Liver (tissue), 9 donors: ENCODE measurements around the gene MYO1B. TPM values are rescaled to one million over a fixed set of nuclear protein-coding genes. Genes with fewer than 3 reads are reported as not detected.

ENCODE experiments used
- DNase-seq: peaks from one replicate; pipeline ENCODE4 v3.0.0-alpha.2; 2017; ENCODE audit warnings: low spot score
- H3K27ac ChIP-seq, 2 donors: one replicate each; pipeline ENCODE4 v1.7.0; 2013; ENCODE audit warnings: inconsistent platforms in 2 of 2, low read length in 2 of 2, control low read depth in 1 of 2, low read depth in 1 of 2, mild to moderate bottlenecking in 1 of 2
- H3K27me3 ChIP-seq, 4 donors: one replicate each; pipeline versions ENCODE4 v1.6.1 to v1.7.0; 2013; ENCODE audit warnings: low read length in 3 of 4, inconsistent platforms in 1 of 4, mild to moderate bottlenecking in 1 of 4, moderate library complexity in 1 of 4; ENCODE audit not compliant: control insufficient read depth in 4 of 4, insufficient read depth in 4 of 4
- H3K36me3 ChIP-seq, 4 donors: one replicate each; pipeline versions ENCODE4 v1.6.1 to v1.7.0; 2013; ENCODE audit warnings: low read length in 3 of 4, mild to moderate bottlenecking in 3 of 4, low read depth in 1 of 4, moderate library complexity in 1 of 4; ENCODE audit not compliant: control insufficient read depth in 4 of 4, insufficient read depth in 3 of 4
- H3K4me1 ChIP-seq, 4 donors: one replicate each; pipeline versions ENCODE4 v1.6.1 to v1.7.0; 2013; ENCODE audit warnings: low read length in 3 of 4, mild to moderate bottlenecking in 3 of 4, moderate library complexity in 1 of 4; ENCODE audit not compliant: control insufficient read depth in 4 of 4, insufficient read depth in 4 of 4
- H3K4me3 ChIP-seq, 3 donors: one replicate each; pipeline versions ENCODE4 v1.6.1 to v1.7.0; 2013; ENCODE audit warnings: low read length in 3 of 3, control low read depth in 1 of 3, low read depth in 1 of 3, mild to moderate bottlenecking in 1 of 3
- H3K9ac ChIP-seq, 2 donors: one replicate each; pipeline ENCODE4 v1.7.0; 2013; ENCODE audit warnings: low read length in 2 of 2, mild to moderate bottlenecking in 2 of 2, moderate library complexity in 2 of 2, control low read depth in 1 of 2, low read depth in 1 of 2
- H3K9me3 ChIP-seq, 4 donors: one replicate each; pipeline versions ENCODE4 v1.6.1 to v1.7.0; 2013; ENCODE audit warnings: low read length in 3 of 4; ENCODE audit not compliant: control insufficient read depth in 4 of 4
- EGR1 ChIP-seq, 2 donors: IDR thresholded peaks; 2 replicates each; pipeline ENCODE4 v1.6.1; 2016 to 2018; ENCODE audit warnings: antibody characterized with exemption in 2 of 2, low read depth in 2 of 2
- FOXA1 ChIP-seq: IDR thresholded peaks from 2 replicates; pipeline ENCODE4 v1.6.1; 2016; ENCODE audit warnings: antibody characterized with exemption
- FOXA2 ChIP-seq: IDR thresholded peaks from 2 replicates; pipeline ENCODE4 v1.6.1; 2016; ENCODE audit warnings: antibody characterized with exemption
- GABPA ChIP-seq, 2 donors: IDR thresholded peaks in 1 of 2; conservative IDR thresholded peaks in 1 of 2; 2 replicates each; pipeline ENCODE4 v1.6.1; 2016; ENCODE audit warnings: antibody characterized with exemption in 2 of 2, mild to moderate bottlenecking in 1 of 2, moderate library complexity in 1 of 2
- HNF4A ChIP-seq, 2 donors: conservative IDR thresholded peaks; 2 replicates each; pipeline ENCODE4 v1.6.1; 2016; ENCODE audit warnings: antibody characterized with exemption in 2 of 2, mild to moderate bottlenecking in 2 of 2
- HNF4G ChIP-seq: IDR thresholded peaks from 2 replicates; pipeline ENCODE4 v1.6.1; 2016; ENCODE audit warnings: antibody characterized with exemption
- JUND ChIP-seq, 2 donors: IDR thresholded peaks; 2 replicates each; pipeline ENCODE4 v1.6.1; 2016; ENCODE audit warnings: antibody characterized with exemption in 2 of 2
- NR2F2 ChIP-seq: IDR thresholded peaks from 2 replicates; pipeline ENCODE4 v1.6.1; 2016; ENCODE audit warnings: antibody characterized with exemption
- RAD21 ChIP-seq, 2 donors: IDR thresholded peaks; 2 replicates each; pipeline ENCODE4 v1.6.1; 2016; ENCODE audit warnings: antibody characterized with exemption in 2 of 2, mild to moderate bottlenecking in 2 of 2
- RXRA ChIP-seq, 2 donors: IDR thresholded peaks; 2 replicates each; pipeline ENCODE4 v1.6.1; 2017 to 2018; ENCODE audit warnings: antibody characterized with exemption in 2 of 2, mild to moderate bottlenecking in 1 of 2
- TAF1 ChIP-seq: conservative IDR thresholded peaks from 2 replicates; pipeline ENCODE4 v1.6.1; 2016; ENCODE audit warnings: antibody characterized with exemption, mild to moderate bottlenecking
- YY1 ChIP-seq: IDR thresholded peaks from 2 replicates; pipeline ENCODE4 v1.6.1; 2016; ENCODE audit warnings: antibody characterized with exemption, mild to moderate bottlenecking
- WGBS: extraction: QIAGEN DNeasy Blood & Tissue Kit; methylation state at CpG from one replicate; pipeline ENCODE4 v1.1.7; 2013; 5-methylcytosine and 5-hydroxymethylcytosine counted together
- polyA plus RNA-seq, 2 donors: library from polyadenylated mRNA; stranded (reverse) in 1 of 2; unstranded in 1 of 2; fragments of 200-250 nt in 1 of 2; fragments of >200 nt in 1 of 2; fragmentation: Nextera tagmentation in 1 of 2; extraction: Ambion mirVana in 1 of 2; gene quantifications; one replicate each; pipeline versions ENCODE4 v1.2.1 to v1.2.3, GENCODE V29; 2013 to 2015
- total RNA-seq, 2 donors: library from RNA; depleted of rRNA; stranded (reverse); fragments of >200 nt; gene quantifications; one replicate each; pipeline ENCODE4 v1.2.3, GENCODE V29; 2014
- TF ChIP-seq, protein P1 (sequence below): IDR thresholded peaks from 2 replicates; pipeline ENCODE4 v1.6.1; 2016; ENCODE audit warnings: antibody characterized with exemption
- TF ChIP-seq, protein P2 (sequence below): IDR thresholded peaks from 2 replicates; pipeline ENCODE4 v1.6.1; 2016; ENCODE audit warnings: antibody characterized with exemption, mild to moderate bottlenecking
- TF ChIP-seq, protein P3 (sequence below): IDR thresholded peaks from 2 replicates; pipeline ENCODE4 v1.6.1; 2016; ENCODE audit warnings: antibody characterized with exemption
- TF ChIP-seq, protein P4 (sequence below): fragments of 150-350 bp; IDR thresholded peaks from 2 replicates; pipeline ENCODE4 v1.5.1; 2017; ENCODE audit warnings: improper control_type of control experiment, low read depth, low read length; ENCODE audit not compliant: missing input control
- donor health status: healthy.
- donor health status: healthy.
- donor health status: healthy.
- donor health status: healthy.
- donor health status: healthy.

Gene MYO1B
- total and polyA plus RNA-seq, 4 donors: 66.5 to 434 (median 117) TPM

DNA sequence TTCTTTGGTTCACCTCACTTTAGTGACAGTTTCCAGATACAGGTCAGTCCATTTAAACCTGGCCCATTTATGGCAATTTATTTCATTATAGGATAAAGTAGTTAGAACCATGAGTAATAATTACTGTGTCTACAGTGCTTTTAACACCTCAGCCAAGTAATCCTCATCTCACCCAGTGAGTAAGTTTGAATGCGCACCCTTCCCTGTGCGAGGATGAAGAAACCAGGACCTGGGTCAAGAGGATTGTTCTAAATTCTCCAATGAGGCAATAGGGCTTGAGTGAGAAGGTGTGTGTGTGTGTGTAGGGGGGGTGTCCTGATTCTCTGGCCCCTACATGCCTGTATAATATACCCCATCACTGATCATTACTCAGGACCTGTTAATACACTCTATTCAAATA lies 854 bp upstream of the MYO1B start:
- Histone ChIP-seq H3K9ac (no peak overlapping the region), H3K27me3 (no peaks in the 10 kb centered on the region), H3K4me3 (no peak overlapping the region), H3K36me3 (no peaks in the 10 kb centered on the region), H3K4me1 (peaks cover 6 to 37% (median 22%) of the 10 kb centered on the region in 4 donors), H3K9me3 (peaks cover 0 to 2% (median 0%) of the 10 kb centered on the region in 4 donors), H3K27ac (no peak overlapping the region)
- DNase-seq: no peak
- WGBS: 95% methylated on average over 2 of the region's 2 CpGs
- TF ChIP-seq NR2F2 (no peak), JUND (IDR thresholded peaks at IDR 0.05) (no peak), TAF1 (no peak), FOXA1 (no peak), YY1 (no peak), HNF4A (conservative IDR thresholded peaks at IDR 0.05) (no peak), HNF4G (no peak), RXRA (IDR thresholded peaks at IDR 0.05) (no peak), GABPA (IDR thresholded peaks at IDR 0.05 in 1 of 2, conservative IDR thresholded peaks at IDR 0.05 in 1 of 2) (no peak), FOXA2 (no peak), RAD21 (IDR thresholded peaks at IDR 0.05) (no peak), EGR1 (IDR thresholded peaks at IDR 0.05; ENCODE audit: low read depth in 2 of 2) (no peak)
- TF ChIP-seq, protein P1, sequence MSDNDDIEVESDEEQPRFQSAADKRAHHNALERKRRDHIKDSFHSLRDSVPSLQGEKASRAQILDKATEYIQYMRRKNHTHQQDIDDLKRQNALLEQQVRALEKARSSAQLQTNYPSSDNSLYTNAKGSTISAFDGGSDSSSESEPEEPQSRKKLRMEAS: no peak
- TF ChIP-seq, protein P2, sequence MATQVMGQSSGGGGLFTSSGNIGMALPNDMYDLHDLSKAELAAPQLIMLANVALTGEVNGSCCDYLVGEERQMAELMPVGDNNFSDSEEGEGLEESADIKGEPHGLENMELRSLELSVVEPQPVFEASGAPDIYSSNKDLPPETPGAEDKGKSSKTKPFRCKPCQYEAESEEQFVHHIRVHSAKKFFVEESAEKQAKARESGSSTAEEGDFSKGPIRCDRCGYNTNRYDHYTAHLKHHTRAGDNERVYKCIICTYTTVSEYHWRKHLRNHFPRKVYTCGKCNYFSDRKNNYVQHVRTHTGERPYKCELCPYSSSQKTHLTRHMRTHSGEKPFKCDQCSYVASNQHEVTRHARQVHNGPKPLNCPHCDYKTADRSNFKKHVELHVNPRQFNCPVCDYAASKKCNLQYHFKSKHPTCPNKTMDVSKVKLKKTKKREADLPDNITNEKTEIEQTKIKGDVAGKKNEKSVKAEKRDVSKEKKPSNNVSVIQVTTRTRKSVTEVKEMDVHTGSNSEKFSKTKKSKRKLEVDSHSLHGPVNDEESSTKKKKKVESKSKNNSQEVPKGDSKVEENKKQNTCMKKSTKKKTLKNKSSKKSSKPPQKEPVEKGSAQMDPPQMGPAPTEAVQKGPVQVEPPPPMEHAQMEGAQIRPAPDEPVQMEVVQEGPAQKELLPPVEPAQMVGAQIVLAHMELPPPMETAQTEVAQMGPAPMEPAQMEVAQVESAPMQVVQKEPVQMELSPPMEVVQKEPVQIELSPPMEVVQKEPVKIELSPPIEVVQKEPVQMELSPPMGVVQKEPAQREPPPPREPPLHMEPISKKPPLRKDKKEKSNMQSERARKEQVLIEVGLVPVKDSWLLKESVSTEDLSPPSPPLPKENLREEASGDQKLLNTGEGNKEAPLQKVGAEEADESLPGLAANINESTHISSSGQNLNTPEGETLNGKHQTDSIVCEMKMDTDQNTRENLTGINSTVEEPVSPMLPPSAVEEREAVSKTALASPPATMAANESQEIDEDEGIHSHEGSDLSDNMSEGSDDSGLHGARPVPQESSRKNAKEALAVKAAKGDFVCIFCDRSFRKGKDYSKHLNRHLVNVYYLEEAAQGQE: no peak
- TF ChIP-seq, protein P3, sequence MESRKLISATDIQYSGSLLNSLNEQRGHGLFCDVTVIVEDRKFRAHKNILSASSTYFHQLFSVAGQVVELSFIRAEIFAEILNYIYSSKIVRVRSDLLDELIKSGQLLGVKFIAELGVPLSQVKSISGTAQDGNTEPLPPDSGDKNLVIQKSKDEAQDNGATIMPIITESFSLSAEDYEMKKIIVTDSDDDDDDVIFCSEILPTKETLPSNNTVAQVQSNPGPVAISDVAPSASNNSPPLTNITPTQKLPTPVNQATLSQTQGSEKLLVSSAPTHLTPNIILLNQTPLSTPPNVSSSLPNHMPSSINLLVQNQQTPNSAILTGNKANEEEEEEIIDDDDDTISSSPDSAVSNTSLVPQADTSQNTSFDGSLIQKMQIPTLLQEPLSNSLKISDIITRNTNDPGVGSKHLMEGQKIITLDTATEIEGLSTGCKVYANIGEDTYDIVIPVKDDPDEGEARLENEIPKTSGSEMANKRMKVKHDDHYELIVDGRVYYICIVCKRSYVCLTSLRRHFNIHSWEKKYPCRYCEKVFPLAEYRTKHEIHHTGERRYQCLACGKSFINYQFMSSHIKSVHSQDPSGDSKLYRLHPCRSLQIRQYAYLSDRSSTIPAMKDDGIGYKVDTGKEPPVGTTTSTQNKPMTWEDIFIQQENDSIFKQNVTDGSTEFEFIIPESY: no peak
- TF ChIP-seq, protein P4, sequence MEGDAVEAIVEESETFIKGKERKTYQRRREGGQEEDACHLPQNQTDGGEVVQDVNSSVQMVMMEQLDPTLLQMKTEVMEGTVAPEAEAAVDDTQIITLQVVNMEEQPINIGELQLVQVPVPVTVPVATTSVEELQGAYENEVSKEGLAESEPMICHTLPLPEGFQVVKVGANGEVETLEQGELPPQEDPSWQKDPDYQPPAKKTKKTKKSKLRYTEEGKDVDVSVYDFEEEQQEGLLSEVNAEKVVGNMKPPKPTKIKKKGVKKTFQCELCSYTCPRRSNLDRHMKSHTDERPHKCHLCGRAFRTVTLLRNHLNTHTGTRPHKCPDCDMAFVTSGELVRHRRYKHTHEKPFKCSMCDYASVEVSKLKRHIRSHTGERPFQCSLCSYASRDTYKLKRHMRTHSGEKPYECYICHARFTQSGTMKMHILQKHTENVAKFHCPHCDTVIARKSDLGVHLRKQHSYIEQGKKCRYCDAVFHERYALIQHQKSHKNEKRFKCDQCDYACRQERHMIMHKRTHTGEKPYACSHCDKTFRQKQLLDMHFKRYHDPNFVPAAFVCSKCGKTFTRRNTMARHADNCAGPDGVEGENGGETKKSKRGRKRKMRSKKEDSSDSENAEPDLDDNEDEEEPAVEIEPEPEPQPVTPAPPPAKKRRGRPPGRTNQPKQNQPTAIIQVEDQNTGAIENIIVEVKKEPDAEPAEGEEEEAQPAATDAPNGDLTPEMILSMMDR: no peak
